Thyroid gland (tissue), 4 donors: ENCODE results near the gene MX2.

Experiments used
- POLR2A ChIP-seq, 2 donors: fragments of 450-650 bp; IDR thresholded peaks; one replicate each; pipeline ENCODE4 v1.6.1; 2017; ENCODE audit warnings: antibody characterized with exemption in 2 of 2, mild to moderate bottlenecking in 2 of 2, moderate library complexity in 1 of 2
- TF ChIP-seq, protein P1 (sequence below), 6 experiments: fragments of 200-600 bp in 3 of 6; fragments of 450-650 bp in 3 of 6; sonication (generic) in 3 of 6; IDR thresholded peaks; one replicate each; pipeline ENCODE4 v1.5.1; 2016 to 2019; ENCODE audit warnings: antibody characterized with exemption in 6 of 6, mild to moderate bottlenecking in 2 of 6, inconsistent platforms in 1 of 6, moderate library complexity in 1 of 6

GRCh38 chr21:41453198-41453597, 91.4 kb downstream of the MX2 start:
- TF ChIP-seq, protein P1, sequence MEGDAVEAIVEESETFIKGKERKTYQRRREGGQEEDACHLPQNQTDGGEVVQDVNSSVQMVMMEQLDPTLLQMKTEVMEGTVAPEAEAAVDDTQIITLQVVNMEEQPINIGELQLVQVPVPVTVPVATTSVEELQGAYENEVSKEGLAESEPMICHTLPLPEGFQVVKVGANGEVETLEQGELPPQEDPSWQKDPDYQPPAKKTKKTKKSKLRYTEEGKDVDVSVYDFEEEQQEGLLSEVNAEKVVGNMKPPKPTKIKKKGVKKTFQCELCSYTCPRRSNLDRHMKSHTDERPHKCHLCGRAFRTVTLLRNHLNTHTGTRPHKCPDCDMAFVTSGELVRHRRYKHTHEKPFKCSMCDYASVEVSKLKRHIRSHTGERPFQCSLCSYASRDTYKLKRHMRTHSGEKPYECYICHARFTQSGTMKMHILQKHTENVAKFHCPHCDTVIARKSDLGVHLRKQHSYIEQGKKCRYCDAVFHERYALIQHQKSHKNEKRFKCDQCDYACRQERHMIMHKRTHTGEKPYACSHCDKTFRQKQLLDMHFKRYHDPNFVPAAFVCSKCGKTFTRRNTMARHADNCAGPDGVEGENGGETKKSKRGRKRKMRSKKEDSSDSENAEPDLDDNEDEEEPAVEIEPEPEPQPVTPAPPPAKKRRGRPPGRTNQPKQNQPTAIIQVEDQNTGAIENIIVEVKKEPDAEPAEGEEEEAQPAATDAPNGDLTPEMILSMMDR (IDR thresholded peaks at IDR 0.05): no peak
- no peak for TF ChIP-seq POLR2A (IDR thresholded peaks at IDR 0.05)
